CD4-positive, alpha-beta T cell treated with Interleukin-10 for 1 hour (primary cell): ENCODE measurements around the gene ZNF618.
A peak's percentile ranks its signal among the peaks of the same experiment; 100 is the strongest.
"Not testable (repeated sequence)": the region's sequence is repeated elsewhere in the genome, so short reads cannot be mapped to it uniquely, and the experiment has no call there.

Experiments
- DNase-seq: peaks from one replicate; pipeline ENCODE4 v3.0.0-alpha.2; 2020

Gene ZNF618

GRCh38 chr9:114069476-114070187 lies 193.5 kb downstream of the ZNF618 start:
- DNase-seq, result no peak

GRCh38 chr9:114070188-114071103 lies 194.3 kb downstream of the ZNF618 start:
- DNase-seq, result no peak

- DNase-seq, result no peak
Observed at GRCh38 chr9:114071197-114071795, 195.2 kb downstream of the ZNF618 start.

- DNase-seq, result no peak
Observed at GRCh38 chr9:114072184-114073140, 196.4 kb downstream of the ZNF618 start.

- no peak for DNase-seq
Observed at GRCh38 chr9:114075602-114076001, 199.5 kb downstream of the ZNF618 start.

- no peak for DNase-seq
Observed at GRCh38 chr9:114076237-114077161, 200.4 kb downstream of the ZNF618 start.

GRCh38 chr9:114077162-114077837 lies 201.2 kb downstream of the ZNF618 start:
- DNase-seq, result no peak

DNA sequence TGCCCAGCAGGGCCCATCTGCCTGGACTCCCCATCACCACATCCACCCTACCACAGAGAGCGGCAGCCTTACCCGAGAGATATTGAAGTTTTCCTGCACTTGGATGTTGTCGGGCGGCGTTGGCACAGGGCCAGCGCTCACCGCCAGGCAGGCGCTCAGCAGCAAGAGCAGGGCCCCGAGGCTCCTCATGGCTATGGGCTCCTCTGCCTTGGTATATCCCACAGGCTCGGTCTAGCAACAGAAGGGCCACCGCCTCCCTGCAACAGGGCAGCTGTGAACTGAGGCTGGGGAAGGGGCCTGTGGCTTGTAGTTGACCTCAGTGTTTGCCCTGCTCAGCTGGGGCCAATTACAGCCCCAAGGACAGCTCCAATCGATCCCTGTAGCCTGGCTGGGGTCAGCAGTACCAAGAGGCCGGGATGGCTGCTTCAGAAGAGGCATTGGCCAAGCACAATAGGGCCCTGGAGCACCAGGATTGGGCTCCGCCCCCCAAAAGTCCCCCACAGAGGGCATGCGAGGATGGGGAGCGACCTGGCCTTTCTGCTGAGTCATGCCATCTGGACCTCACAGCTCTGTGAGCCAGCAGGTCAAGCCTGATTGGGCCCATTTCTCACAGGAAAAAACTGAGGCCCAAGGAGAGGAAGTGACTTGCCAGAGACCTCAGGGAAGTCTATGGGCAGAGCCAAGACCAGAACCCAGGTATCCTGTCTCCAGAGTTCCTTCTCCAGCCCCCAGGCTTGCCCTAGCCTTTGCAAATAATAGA lies 202.1 kb downstream of the ZNF618 start, which contains the start of gene AMBP:
Gene AMBP (minus strand): TSS at position 280 of the 760 bp plus-strand sequence. CDS start 91 bp downstream, at position 189.
- DNase-seq, result no peak

GRCh38 chr9:114078781-114079156 lies 202.7 kb downstream of the ZNF618 start:
- no peak for DNase-seq

DNA sequence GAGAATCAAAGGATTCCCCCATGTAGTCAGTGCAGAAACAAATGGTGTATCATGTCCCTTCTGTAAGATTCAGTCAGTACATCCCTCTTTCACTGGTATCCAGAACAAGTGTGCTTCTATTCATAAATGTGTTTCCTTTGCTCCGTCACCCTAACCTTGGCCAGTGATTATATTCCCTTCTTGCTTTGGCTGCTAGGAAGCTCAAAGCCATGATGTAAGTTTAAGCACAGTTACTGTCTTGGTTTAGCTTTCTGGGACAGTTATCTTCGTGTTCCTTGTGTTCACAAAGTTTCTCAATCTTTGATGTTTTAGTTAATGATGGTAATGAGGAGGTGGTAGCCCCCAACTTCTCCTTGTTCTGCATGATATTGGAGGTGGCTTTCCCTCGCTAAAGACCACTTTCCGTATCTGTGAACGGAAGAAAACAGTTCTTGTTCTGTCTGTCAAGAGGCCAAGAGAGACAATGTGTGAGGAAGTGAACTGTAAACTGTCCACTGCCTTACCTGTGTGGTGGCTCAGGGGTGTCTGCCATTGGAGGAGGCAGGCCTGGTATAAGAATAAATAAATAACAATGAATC lies 204.2 kb downstream of the ZNF618 start:
- DNase-seq, result no peak

GRCh38 chr9:114080773-114081440 lies 204.8 kb downstream of the ZNF618 start:
- no peak for DNase-seq

DNA sequence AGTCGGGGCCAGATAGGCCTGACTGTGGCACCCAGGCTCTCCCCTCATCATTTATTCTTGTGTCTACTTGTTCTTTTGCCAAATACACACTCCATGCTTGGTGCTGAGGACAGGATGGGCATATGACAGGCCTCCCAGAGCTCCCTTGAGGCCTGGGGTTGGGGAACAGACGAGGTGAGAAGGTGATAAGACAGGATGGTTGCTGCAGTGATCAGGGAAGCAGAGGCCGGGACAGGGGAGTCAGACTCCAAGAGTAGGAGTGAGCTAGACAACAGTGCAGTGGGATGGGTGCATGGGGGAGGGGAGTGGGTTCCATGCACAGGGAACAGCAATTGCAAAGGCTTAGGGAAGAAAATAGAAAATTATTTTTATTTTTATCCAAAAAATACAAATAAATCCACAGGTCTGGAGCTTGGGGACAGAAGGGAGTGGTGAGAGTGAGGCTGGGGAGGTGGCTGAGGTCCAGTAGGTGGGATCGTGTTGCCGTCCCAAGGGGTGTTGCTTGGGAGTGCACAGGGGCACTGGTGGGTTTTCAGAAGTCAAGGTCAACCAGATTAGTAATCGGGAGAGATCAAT lies 205.4 kb downstream of the ZNF618 start:
- DNase-seq, result no peak

- peak; percentile 71 for DNase-seq
Observed at GRCh38 chr9:114082017-114082762, 206.1 kb downstream of the ZNF618 start.

GRCh38 chr9:114082763-114083412 lies 206.8 kb downstream of the ZNF618 start:
- DNase-seq, result not testable (repeated sequence)

DNA sequence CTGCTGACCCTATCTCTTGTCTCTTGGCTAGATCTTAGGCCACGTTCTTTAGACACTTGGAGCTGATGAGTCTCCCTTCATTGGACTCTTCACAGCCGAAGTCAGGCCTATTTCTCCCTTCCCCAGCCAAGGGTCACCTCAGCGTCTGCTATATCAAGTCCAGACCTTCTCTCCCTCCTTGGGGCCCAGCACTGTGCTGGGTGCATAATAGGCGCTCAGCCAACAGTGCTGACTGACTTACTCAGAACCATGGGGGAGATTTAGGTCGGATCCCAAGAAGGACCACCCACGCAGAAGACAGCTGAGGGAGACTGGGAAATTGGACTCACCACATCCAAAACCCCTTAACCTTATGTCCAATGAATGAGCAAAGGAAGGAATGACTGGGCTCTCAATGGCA lies 207.6 kb downstream of the ZNF618 start:
- DNase-seq, result no peak

- no peak for DNase-seq
Observed at GRCh38 chr9:114084282-114085073, 208.4 kb downstream of the ZNF618 start.
